ENCODE data around the gene ZNF211.

GRCh38 chr19:57667228-57667627, 34.3 kb downstream of the ZNF211 start:
- TF ChIP-seq IRF4 (IDR thresholded peaks at IDR 0.05; ENCODE audit: low read depth, low read length), result no peak
- TF ChIP-seq NRF1 (conservative IDR thresholded peaks at IDR 0.05; ENCODE audit: low read depth, low read length), result no peak
- no peak for TF ChIP-seq BACH1 (IDR thresholded peaks at IDR 0.05; ENCODE audit: borderline replicate concordance)
- TF ChIP-seq ETV6 (conservative IDR thresholded peaks at IDR 0.05 in 1 of 2, IDR thresholded peaks at IDR 0.05 in 1 of 2; ENCODE audit: borderline replicate concordance in 1 of 2, low read depth in 1 of 2), result no peak
- TF ChIP-seq, protein P1, sequence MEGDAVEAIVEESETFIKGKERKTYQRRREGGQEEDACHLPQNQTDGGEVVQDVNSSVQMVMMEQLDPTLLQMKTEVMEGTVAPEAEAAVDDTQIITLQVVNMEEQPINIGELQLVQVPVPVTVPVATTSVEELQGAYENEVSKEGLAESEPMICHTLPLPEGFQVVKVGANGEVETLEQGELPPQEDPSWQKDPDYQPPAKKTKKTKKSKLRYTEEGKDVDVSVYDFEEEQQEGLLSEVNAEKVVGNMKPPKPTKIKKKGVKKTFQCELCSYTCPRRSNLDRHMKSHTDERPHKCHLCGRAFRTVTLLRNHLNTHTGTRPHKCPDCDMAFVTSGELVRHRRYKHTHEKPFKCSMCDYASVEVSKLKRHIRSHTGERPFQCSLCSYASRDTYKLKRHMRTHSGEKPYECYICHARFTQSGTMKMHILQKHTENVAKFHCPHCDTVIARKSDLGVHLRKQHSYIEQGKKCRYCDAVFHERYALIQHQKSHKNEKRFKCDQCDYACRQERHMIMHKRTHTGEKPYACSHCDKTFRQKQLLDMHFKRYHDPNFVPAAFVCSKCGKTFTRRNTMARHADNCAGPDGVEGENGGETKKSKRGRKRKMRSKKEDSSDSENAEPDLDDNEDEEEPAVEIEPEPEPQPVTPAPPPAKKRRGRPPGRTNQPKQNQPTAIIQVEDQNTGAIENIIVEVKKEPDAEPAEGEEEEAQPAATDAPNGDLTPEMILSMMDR (IDR thresholded peaks at IDR 0.05 in 2 of 3, conservative IDR thresholded peaks at IDR 0.05 in 1 of 3; ENCODE audit: control insufficient read depth in 2 of 3, extremely low read depth in 1 of 3, insufficient read depth in 1 of 3, low read depth in 3 of 3, low read length in 3 of 3), result no peak
- TF ChIP-seq SPI1 (IDR thresholded peaks at IDR 0.05; ENCODE audit: borderline replicate concordance, insufficient read depth, low read depth, low read length), result no peak
- no peak for TF ChIP-seq CEBPB (IDR thresholded peaks at IDR 0.05; ENCODE audit: borderline replicate concordance in 1 of 2, low read depth in 2 of 2, low read length in 2 of 2)
- TF ChIP-seq EP300 (IDR thresholded peaks at IDR 0.05; ENCODE audit: borderline replicate concordance in 1 of 2, control insufficient read depth in 1 of 2, low read depth in 2 of 2, low read length in 2 of 2), result no peak
- TF ChIP-seq ESRRA (IDR thresholded peaks at IDR 0.05; ENCODE audit: low read length), result no peak
- TF ChIP-seq SIN3A (IDR thresholded peaks at IDR 0.05; ENCODE audit: low read depth, low read length), result no peak
- TF ChIP-seq SREBF2 (IDR thresholded peaks at IDR 0.05; ENCODE audit: low read length), result no peak
- TF ChIP-seq SIX5 (IDR thresholded peaks at IDR 0.05; ENCODE audit: low read depth, low read length, severe bottlenecking), result no peak
